IMR-90 (cell line): Measurements from ENCODE around the gene COL20A1. TPM values are rescaled to one million over a fixed set of nuclear protein-coding genes. Genes with fewer than 3 reads are reported as not detected.

ENCODE experiments used
- ATAC-seq: fragments of 200-7000 bp; cut with Tn5 transposase; 2 replicates; pipeline ENCODE4 v1.9.1; 2020; ENCODE audit warnings: low read depth, mild to moderate bottlenecking, moderate library complexity
- BruUV-seq: library from RNA; stranded (reverse); fragments of 400-500 nt; replicated peaks from 2 replicates; lab custom pipeline; 2021; lab: Mats Ljungman, UMichigan
- CTCF ChIA-PET: fragments of 300-600 bp; formaldehyde crosslinking; extraction: SDS; loops from one replicate; lab custom pipeline; 2021; ENCODE audit warnings: antibody characterized with exemption; lab: Yijun Ruan, JAX
- POLR2A ChIA-PET: fragments of 300-600 bp; sonication (Branson Sonifier 250); formaldehyde crosslinking; loops from one replicate; lab custom pipeline; 2022; ENCODE audit warnings: antibody characterized with exemption; ENCODE audit not compliant: unreplicated experiment; lab: Charles Lee
- DNase-seq: peaks from one replicate; pipeline ENCODE4 v3.0.0; 2013
- H2AFZ ChIP-seq: replicated peaks from 2 replicates; pipeline ENCODE3; 2013; ENCODE audit warnings: low read length, mild to moderate bottlenecking; ENCODE audit not compliant: poor library complexity
- H2AK5ac ChIP-seq: 2 replicates; pipeline ENCODE4 v1.6.1; 2013; ENCODE audit warnings: low read depth, low read length, inconsistent platforms
- H2AK9ac ChIP-seq: replicated peaks from 2 replicates; pipeline ENCODE3; 2013; ENCODE audit warnings: mild to moderate bottlenecking, low read depth, low read length, moderate library complexity; ENCODE audit not compliant: poor library complexity
- H2BK120ac ChIP-seq: 2 replicates; pipeline ENCODE4 v1.6.1; 2013; ENCODE audit warnings: low read depth, low read length, inconsistent platforms
- H2BK15ac ChIP-seq: 3 replicates; pipeline ENCODE4 v1.6.1; 2013; ENCODE audit warnings: low read depth, low read length, inconsistent platforms
- H2BK20ac ChIP-seq: 2 replicates; pipeline ENCODE4 v1.6.1; 2013; ENCODE audit warnings: low read depth, mild to moderate bottlenecking, inconsistent platforms, low read length, moderate library complexity
- H2BK5ac ChIP-seq: 2 replicates; pipeline ENCODE4 v1.6.1; 2013; ENCODE audit warnings: mild to moderate bottlenecking, low read depth, low read length, inconsistent platforms; ENCODE audit not compliant: poor library complexity, severe bottlenecking
- H3K14ac ChIP-seq: replicated peaks from 2 replicates; pipeline ENCODE4 v1.6.1; 2013; ENCODE audit warnings: low read depth, low read length, inconsistent platforms
- H3K18ac ChIP-seq: 2 replicates; pipeline ENCODE4 v1.6.1; 2013; ENCODE audit warnings: low read depth, low read length, control low read depth
- H3K23ac ChIP-seq: 2 replicates; pipeline ENCODE4 v1.6.1; 2013; ENCODE audit warnings: low read depth, low read length, inconsistent platforms
- H3K27ac ChIP-seq: 2 replicates; pipeline ENCODE4 v1.5.1; 2013; ENCODE audit warnings: mild to moderate bottlenecking, control low read depth, low read length; ENCODE audit not compliant: insufficient read depth
- H3K27me3 ChIP-seq: 2 replicates; pipeline ENCODE4 v1.6.1; 2013; ENCODE audit warnings: low read length; ENCODE audit not compliant: control insufficient read depth, insufficient read depth
- H3K36me3 ChIP-seq: 2 replicates; pipeline ENCODE4 v1.6.1; 2013; ENCODE audit warnings: low read length, mixed read lengths; ENCODE audit not compliant: control insufficient read depth, insufficient read depth
- H3K4ac ChIP-seq: 2 replicates; pipeline ENCODE4 v1.6.1; 2013; ENCODE audit warnings: low read depth, low read length, inconsistent platforms
- H3K4me1 ChIP-seq: 2 replicates; pipeline ENCODE4 v1.6.1; 2013; ENCODE audit warnings: low read length, mixed read lengths; ENCODE audit not compliant: control insufficient read depth, insufficient read depth
- H3K4me2 ChIP-seq: 2 replicates; pipeline ENCODE4 v1.6.1; 2013; ENCODE audit warnings: low read depth, mild to moderate bottlenecking, control low read depth, low read length, moderate library complexity
- H3K4me3 ChIP-seq: 2 replicates; pipeline ENCODE4 v1.5.1; 2013; ENCODE audit warnings: low read depth, mild to moderate bottlenecking, control low read depth, low read length, moderate library complexity; ENCODE audit not compliant: insufficient read depth
- H3K56ac ChIP-seq: 2 replicates; pipeline ENCODE4 v1.6.1; 2013; ENCODE audit warnings: low read length, inconsistent platforms; ENCODE audit not compliant: insufficient read depth; ENCODE audit errors: extremely low read depth
- H3K79me1 ChIP-seq, 2 experiments: 2 replicates each; pipeline ENCODE4 v1.6.1; 2013; ENCODE audit warnings: low read length in 2 of 2, inconsistent platforms in 1 of 2, low read depth in 1 of 2
- H3K9ac ChIP-seq: 2 replicates; pipeline ENCODE4 v1.6.1; 2013; ENCODE audit warnings: low read depth, low read length, control low read depth
- H3K9me1 ChIP-seq: 2 replicates; pipeline ENCODE4 v1.6.1; 2013; ENCODE audit warnings: low read length, inconsistent platforms; ENCODE audit not compliant: insufficient read depth
- H3K9me3 ChIP-seq: 2 replicates; pipeline ENCODE4 v1.6.1; 2013; ENCODE audit warnings: low read length; ENCODE audit not compliant: control insufficient read depth, insufficient read depth
- H4K20me1 ChIP-seq: 2 replicates; pipeline ENCODE4 v1.6.1; 2013; ENCODE audit warnings: low read length, inconsistent platforms; ENCODE audit not compliant: insufficient read depth
- H4K5ac ChIP-seq: 2 replicates; pipeline ENCODE4 v1.6.1; 2013; ENCODE audit warnings: mild to moderate bottlenecking, low read depth, low read length, control low read depth
- H4K8ac ChIP-seq, 2 experiments: 2 replicates each; pipeline ENCODE4 v1.6.1; 2013; ENCODE audit warnings: low read depth in 2 of 2, low read length in 2 of 2, control low read depth in 1 of 2, inconsistent platforms in 1 of 2
- H4K91ac ChIP-seq: 2 replicates; pipeline ENCODE4 v1.6.1; 2013; ENCODE audit warnings: low read depth, low read length, inconsistent platforms; ENCODE audit not compliant: insufficient read depth
- BHLHE40 ChIP-seq: fragments of 150-350 bp; IDR thresholded peaks from 2 replicates; pipeline ENCODE4 v1.6.1; 2016; ENCODE audit warnings: mild to moderate bottlenecking, low read depth, low read length
- CEBPB ChIP-seq: IDR thresholded peaks from 2 replicates; pipeline ENCODE4 v1.6.1; 2012; ENCODE audit warnings: low read depth, low read length, improper control_type of control experiment
- ELK1 ChIP-seq: fragments of 150-350 bp; IDR thresholded peaks from 2 replicates; pipeline ENCODE4 v1.6.1; 2016; ENCODE audit warnings: low read depth, mild to moderate bottlenecking, low read length, moderate library complexity, borderline replicate concordance
- FOS ChIP-seq: fragments of 150-350 bp; IDR thresholded peaks from 2 replicates; pipeline ENCODE4 v1.6.1; 2016; ENCODE audit warnings: low read depth, low read length
- MAFK ChIP-seq: IDR thresholded peaks from 2 replicates; pipeline ENCODE4 v1.6.1; 2012; ENCODE audit warnings: low read depth, low read length, improper control_type of control experiment
- MAZ ChIP-seq: IDR thresholded peaks from 2 replicates; pipeline ENCODE4 v1.6.1; 2012; ENCODE audit warnings: low read depth, mild to moderate bottlenecking, low read length, improper control_type of control experiment, moderate library complexity, borderline replicate concordance
- MXI1 ChIP-seq: IDR thresholded peaks from 2 replicates; pipeline ENCODE4 v1.6.1; 2012; ENCODE audit warnings: low read depth, mild to moderate bottlenecking, low read length, moderate library complexity, borderline replicate concordance
- NFE2L2 ChIP-seq: fragments of 150-350 bp; IDR thresholded peaks from 2 replicates; pipeline ENCODE4 v1.6.1; 2016; ENCODE audit warnings: low read depth, mild to moderate bottlenecking, low read length
- POLR2A ChIP-seq: IDR thresholded peaks from 2 replicates; pipeline ENCODE4 v1.6.1; 2012; ENCODE audit warnings: mild to moderate bottlenecking, low read depth, low read length
- RAD21 ChIP-seq: IDR thresholded peaks from 2 replicates; pipeline ENCODE4 v1.6.1; 2012; ENCODE audit warnings: low read length, improper control_type of control experiment
- RCOR1 ChIP-seq: IDR thresholded peaks from 2 replicates; pipeline ENCODE4 v1.6.1; 2012; ENCODE audit warnings: mild to moderate bottlenecking, low read length, improper control_type of control experiment; ENCODE audit not compliant: insufficient replicate concordance
- RFX5 ChIP-seq: IDR thresholded peaks from 2 replicates; pipeline ENCODE4 v1.8.0; 2012; ENCODE audit warnings: low read depth, mild to moderate bottlenecking, low read length, moderate library complexity
- SMC3 ChIP-seq: fragments of 150-350 bp; IDR thresholded peaks from 2 replicates; pipeline ENCODE4 v1.6.1; 2016; ENCODE audit warnings: low read depth, mild to moderate bottlenecking, antibody characterized with exemption, low read length, moderate library complexity
- USF2 ChIP-seq: fragments of 150-350 bp; IDR thresholded peaks from 2 replicates; pipeline ENCODE4 v1.6.1; 2017; ENCODE audit warnings: mild to moderate bottlenecking, antibody characterized with exemption, low read length, low read depth
- WGBS, 2 experiments: methylation state at CpG; one replicate each; pipeline versions ENCODE4 v1.1.5 to v1.1.7; 2013; ENCODE audit warnings: missing lambda C conversion rate in 2 of 2; ENCODE audit not compliant: insufficient read length in 1 of 2; ENCODE audit errors: extremely low coverage in 2 of 2; 5-methylcytosine and 5-hydroxymethylcytosine counted together
- dilution Hi-C: fragments of 300-500 bp; cut with HindIII; formaldehyde crosslinking; loops from one replicate; pipeline ENCODE4 v1.14.3; 2018; ENCODE audit warnings: low sequenced_read_pairs; ENCODE audit not compliant: unreplicated experiment
- in situ Hi-C: fragments of 300-500 bp; cut with MboI; formaldehyde crosslinking; loops from 3 replicates; pipeline ENCODE4 v1.14.3; 2019; ENCODE audit warnings: low sequenced_read_pairs, inconsistent platforms, mixed read lengths
- intact Hi-C: fragments of 100-400 bp; cut with micrococcal nuclease; formaldehyde crosslinking; loops from 2 replicates; pipeline ENCODE4 v1.10.0; 2022
- polyA plus RNA-seq, 3 experiments: library from polyadenylated mRNA; depleted of rRNA; stranded (reverse); fragments of >200 nt; gene quantifications; 2 replicates each; pipeline ENCODE4 v1.2.3, GENCODE V29; 2012; ENCODE audit warnings: low replicate concordance in 1 of 3
- total RNA-seq: library from RNA; depleted of rRNA; stranded (reverse); fragments of >200 nt; gene quantifications from 2 replicates; pipeline ENCODE4 v1.2.3, GENCODE V29; 2012

The COL20A1 gene
- total and polyA plus RNA-seq, 2 of the 4 experiments (the other 2 are of a cell fraction) = not detected

GRCh38 chr20:63277466-63278272, 15.3 kb upstream of the COL20A1 start (continued):
- no peak for TF ChIP-seq NFE2L2

DNA sequence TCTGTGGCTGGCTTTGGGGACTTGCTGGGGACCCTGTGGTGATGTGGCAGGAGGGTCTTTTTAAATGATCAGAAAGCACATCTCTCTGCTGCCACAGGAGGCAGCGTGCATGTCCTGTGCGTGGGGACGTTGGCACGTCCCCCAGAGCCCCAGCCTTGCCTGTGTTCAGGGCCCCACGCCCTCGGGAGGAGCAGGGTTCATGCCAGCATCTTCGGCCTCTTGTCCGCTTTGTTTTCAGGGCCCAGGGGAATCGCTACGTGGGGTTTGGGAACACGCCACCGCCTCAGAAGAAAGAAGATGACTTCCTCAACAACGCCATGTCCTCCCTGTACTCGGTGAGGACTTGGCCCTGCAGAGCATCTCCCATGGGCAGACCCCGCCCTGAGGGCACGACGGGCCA, 14.3 kb upstream of the COL20A1 start:
- BruUV-seq = no TSS peak
- H4K91ac ChIP-seq = no peak overlapping the region
- H2BK15ac ChIP-seq = no peak overlapping the region
- H2AK5ac ChIP-seq = no peak overlapping the region
- ChIA-PET POLR2A (no interaction called here), CTCF (no interaction called here)
- no peak overlapping the region for H2AFZ ChIP-seq
- no peak overlapping the region for H3K23ac ChIP-seq
- no peak overlapping the region for H4K5ac ChIP-seq
- H3K14ac ChIP-seq = no peak overlapping the region
- dilution Hi-C loops = no loop called here
- peaks cover 81% of the 10 kb centered on the region for H4K20me1 ChIP-seq
- DNase-seq (no peak), ATAC-seq (no peak)
- no peaks in the 10 kb centered on the region for H3K27me3 ChIP-seq
- H3K18ac ChIP-seq = no peak overlapping the region
- no peak overlapping the region for H3K27ac ChIP-seq
- H2AK9ac ChIP-seq = no peak overlapping the region
- no peak overlapping the region for H3K4me2 ChIP-seq
- H4K8ac ChIP-seq = no peak overlapping the region
- H3K9me3 ChIP-seq = no peaks in the 10 kb centered on the region
- H3K4me1 ChIP-seq = peaks cover 11% of the 10 kb centered on the region
- in situ Hi-C loops = no loop called here
- H3K9me1 ChIP-seq = peaks cover 6% of the 10 kb centered on the region; the same call in 1 of the 2 replicates
- intact Hi-C loops = no loop called here
- 93% methylated on average over 13 of the region's 17 CpGs; no CpG with 5 or more reads in 1 of the 2 experiments for WGBS, 2 experiments
- H3K36me3 ChIP-seq = peaks cover 73% of the 10 kb centered on the region
- no peak overlapping the region for H3K4ac ChIP-seq
- no peak overlapping the region for H2BK20ac ChIP-seq
- H2BK5ac ChIP-seq = no peak overlapping the region
- no peak overlapping the region for H3K56ac ChIP-seq
- peaks cover 18 to 53% of the 10 kb centered on the region in 2 experiments for H3K79me1 ChIP-seq
- H3K9ac ChIP-seq = no peak overlapping the region
- no peak overlapping the region for H3K4me3 ChIP-seq
- no peak overlapping the region for H2BK120ac ChIP-seq
- TF ChIP-seq POLR2A = no peak
- no peak for TF ChIP-seq MXI1
- no peak for TF ChIP-seq SMC3
- TF ChIP-seq FOS = no peak
- TF ChIP-seq MAFK = no peak
- no peak for TF ChIP-seq RFX5
- TF ChIP-seq RCOR1 = no peak
- TF ChIP-seq BHLHE40 = no peak
- no peak for TF ChIP-seq USF2
- TF ChIP-seq RAD21 = no peak
- no peak for TF ChIP-seq NFE2L2
- no peak for TF ChIP-seq CEBPB
- TF ChIP-seq ELK1 = no peak
- no peak for TF ChIP-seq MAZ
